Activated T-cell treated with anti-CD3 and anti-CD28 coated beads, Interleukin-2, amount 50 U/mL, for 24 hours (primary cell): Measurements from ENCODE around the gene GAN.

ENCODE experiments used
- DNase-seq: peaks from one replicate; pipeline ENCODE4 v3.0.0-alpha.2; 2020
- H3K27ac Mint-ChIP-seq: 2 replicates; pipeline ENCODE4 v1.8.0; 2020; ENCODE audit warnings: mild to moderate bottlenecking, mixed read lengths
- H3K27me3 Mint-ChIP-seq: 2 replicates; pipeline ENCODE4 v1.8.0; 2020; ENCODE audit warnings: mixed read lengths
- H3K36me3 Mint-ChIP-seq: 2 replicates; pipeline ENCODE4 v1.8.0; 2020; ENCODE audit warnings: low read depth, mixed read lengths
- H3K4me1 Mint-ChIP-seq: 2 replicates; pipeline ENCODE4 v1.8.0; 2020; ENCODE audit warnings: low read depth, mixed read lengths
- H3K4me3 Mint-ChIP-seq: 2 replicates; pipeline ENCODE4 v1.8.0; 2020; ENCODE audit warnings: mild to moderate bottlenecking, moderate library complexity, mixed read lengths
- H3K9me3 Mint-ChIP-seq: 2 replicates; pipeline ENCODE4 v1.8.0; 2020; ENCODE audit warnings: mixed read lengths

GAN gene

DNA sequence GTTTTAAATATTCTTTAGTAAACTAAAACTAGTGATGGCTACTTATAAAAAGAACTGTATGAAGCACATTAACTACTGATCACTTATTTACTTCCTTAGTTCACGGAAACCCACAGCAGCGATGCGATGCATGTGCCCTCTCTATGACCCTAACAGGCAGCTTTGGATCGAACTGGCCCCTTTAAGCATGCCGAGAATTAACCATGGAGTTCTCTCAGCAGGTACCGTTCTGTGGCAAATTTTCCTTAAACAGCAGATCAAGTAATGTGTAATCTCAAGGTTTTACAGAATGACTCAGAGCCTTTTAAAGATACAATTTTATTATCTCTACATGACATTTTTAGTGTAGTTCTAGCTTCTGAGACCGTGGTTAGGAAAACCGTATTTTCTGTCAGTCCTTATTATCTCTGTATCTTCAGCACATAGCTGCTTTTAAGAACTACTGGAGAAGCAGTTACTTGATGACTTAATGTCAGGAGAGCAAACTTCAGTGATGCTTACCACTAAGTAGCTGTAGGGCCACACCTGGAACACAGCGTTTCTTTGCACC is 43.0 kb downstream of the GAN start:
- H3K27me3 Mint-ChIP-seq = no peaks in the 10 kb centered on the region
- H3K36me3 Mint-ChIP-seq = peaks cover 63% of the 10 kb centered on the region
- DNase-seq = no peak
- H3K9me3 Mint-ChIP-seq = no peaks in the 10 kb centered on the region
- H3K4me1 Mint-ChIP-seq = peaks cover 8% of the 10 kb centered on the region
- no peak overlapping the region for H3K4me3 Mint-ChIP-seq
- H3K27ac Mint-ChIP-seq = no peak overlapping the region

GRCh38 chr16:81358860-81359259 is 44.1 kb downstream of the GAN start:
- peaks cover 67% of the 10 kb centered on the region for H3K36me3 Mint-ChIP-seq
- H3K27me3 Mint-ChIP-seq = no peaks in the 10 kb centered on the region

GRCh38 chr16:81360135-81360534 is 45.4 kb downstream of the GAN start:
- H3K4me1 Mint-ChIP-seq = no peaks in the 10 kb centered on the region
- H3K9me3 Mint-ChIP-seq = no peaks in the 10 kb centered on the region
- no peak for DNase-seq
- peaks cover 66% of the 10 kb centered on the region for H3K36me3 Mint-ChIP-seq
- no peaks in the 10 kb centered on the region for H3K27me3 Mint-ChIP-seq
- no peak overlapping the region for H3K4me3 Mint-ChIP-seq
- H3K27ac Mint-ChIP-seq = no peak overlapping the region

More at GRCh38 chr16:81358860-81359259, 44.1 kb downstream of the GAN start:
- no peak overlapping the region for H3K27ac Mint-ChIP-seq
- no peak for DNase-seq
- H3K4me1 Mint-ChIP-seq = peaks cover 1% of the 10 kb centered on the region
- no peak overlapping the region for H3K4me3 Mint-ChIP-seq
- no peaks in the 10 kb centered on the region for H3K9me3 Mint-ChIP-seq

DNA sequence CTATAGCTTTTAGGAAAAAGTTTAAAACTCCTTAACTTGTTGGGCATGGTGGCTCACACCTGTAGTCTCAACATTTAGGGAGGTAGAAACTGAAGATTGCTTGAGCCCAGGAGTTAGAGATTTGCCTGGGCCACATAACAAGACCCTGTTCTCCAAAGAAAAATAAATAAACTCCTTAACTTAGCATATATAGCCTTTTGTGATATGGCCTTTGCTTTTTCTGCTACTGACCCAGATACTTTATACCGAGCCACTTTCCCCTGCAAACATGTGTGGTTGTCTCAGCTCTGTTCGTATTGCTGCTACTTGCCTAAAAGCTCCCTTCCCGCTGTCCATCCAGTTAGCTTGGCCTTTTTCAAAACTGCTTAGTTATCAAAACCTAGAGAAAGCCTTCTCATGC is 51.0 kb downstream of the GAN start:
- H3K4me1 Mint-ChIP-seq = no peaks in the 10 kb centered on the region
- no peaks in the 10 kb centered on the region for H3K27me3 Mint-ChIP-seq
- H3K9me3 Mint-ChIP-seq = no peaks in the 10 kb centered on the region
- DNase-seq = no peak
- H3K27ac Mint-ChIP-seq = no peak overlapping the region
- H3K36me3 Mint-ChIP-seq = peaks cover 80% of the 10 kb centered on the region
- H3K4me3 Mint-ChIP-seq = no peak overlapping the region

DNA sequence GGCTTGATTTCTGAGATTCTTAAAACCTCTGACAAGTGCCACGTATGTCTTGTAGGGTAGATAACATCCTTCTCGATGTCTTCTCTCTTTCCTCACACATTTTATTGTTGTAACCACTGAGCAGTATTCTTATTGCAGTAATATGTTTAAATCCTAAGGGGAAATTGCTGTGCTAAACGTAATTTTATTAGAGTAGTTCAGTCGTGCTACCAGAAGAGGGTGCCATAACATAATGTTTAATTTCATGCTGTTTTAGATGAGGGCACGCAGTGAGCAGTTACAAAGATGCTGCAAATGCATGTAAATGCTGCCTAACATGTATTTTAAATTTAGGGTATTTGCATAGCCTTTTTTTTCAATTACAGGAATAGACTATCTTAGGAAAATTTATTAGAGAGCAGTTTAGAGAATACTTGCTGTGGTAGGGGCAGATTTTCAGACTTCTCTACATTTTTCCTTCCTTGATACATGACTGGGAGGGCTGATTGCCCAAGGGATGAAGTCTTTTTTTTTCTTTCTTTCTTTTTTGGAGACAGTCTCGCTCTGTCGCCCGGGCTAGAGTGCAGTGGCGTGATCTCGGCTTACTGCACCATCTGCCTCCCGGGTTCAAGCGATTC is 51.7 kb downstream of the GAN start:
- Mint-ChIP-seq H3K27ac (no peak overlapping the region), H3K4me3 (no peak overlapping the region), H3K36me3 (peaks cover 85% of the 10 kb centered on the region), H3K9me3 (no peaks in the 10 kb centered on the region), H3K4me1 (no peaks in the 10 kb centered on the region), H3K27me3 (no peaks in the 10 kb centered on the region)
- no peak for DNase-seq

DNA sequence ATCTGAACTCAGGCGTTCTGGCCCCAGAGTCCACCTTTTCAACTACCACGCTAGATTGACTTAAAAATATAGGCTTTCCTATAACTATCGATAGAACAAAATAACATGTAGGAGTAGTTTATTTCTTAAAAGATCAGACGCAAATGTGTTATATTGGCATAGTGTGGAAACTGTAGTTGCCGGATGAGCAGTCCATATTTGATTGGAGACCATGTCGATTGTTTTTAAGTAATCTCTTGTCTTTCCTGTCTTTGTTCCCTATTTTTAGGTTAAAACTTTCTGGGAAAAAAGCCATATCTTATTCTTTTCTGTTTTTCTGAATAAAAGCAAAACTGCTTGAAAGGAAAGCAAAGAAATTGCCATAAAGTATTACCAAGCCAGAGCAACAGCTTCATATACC is 53.1 kb downstream of the GAN start:
- Mint-ChIP-seq H3K27me3 (no peaks in the 10 kb centered on the region), H3K27ac (no peak overlapping the region)

DNA sequence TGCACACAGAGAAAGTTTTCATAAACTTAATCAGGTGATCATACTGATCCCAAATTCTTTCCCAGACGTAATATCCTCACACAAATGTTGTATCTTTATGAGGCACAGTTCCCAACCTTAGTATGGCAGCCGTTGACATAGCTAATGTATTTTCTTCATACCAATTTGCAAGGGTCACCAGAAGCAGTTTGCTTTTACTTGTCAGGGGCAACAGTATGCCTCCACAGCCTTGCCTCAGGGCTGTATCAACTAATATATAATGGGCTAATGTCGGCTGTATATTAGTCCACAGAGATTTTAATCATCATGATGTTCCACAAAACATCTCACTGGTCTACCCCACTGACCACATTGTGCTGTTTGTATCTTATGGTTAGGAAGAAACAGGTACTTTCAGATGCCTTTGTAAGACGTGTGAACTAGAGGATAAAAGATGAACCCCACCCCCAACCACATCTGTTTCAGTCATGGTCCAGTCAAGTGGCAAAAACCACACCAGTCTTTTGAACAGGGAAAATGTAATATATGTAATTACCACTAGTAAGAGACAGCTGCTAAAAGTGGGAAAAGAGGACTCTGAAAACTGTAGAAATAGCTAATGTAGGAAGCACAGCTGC is 55.2 kb downstream of the GAN start:
- H3K4me1 Mint-ChIP-seq = no peaks in the 10 kb centered on the region
- H3K9me3 Mint-ChIP-seq = no peaks in the 10 kb centered on the region
- no peak for DNase-seq
- H3K36me3 Mint-ChIP-seq = peaks cover 77% of the 10 kb centered on the region
- no peak overlapping the region for H3K4me3 Mint-ChIP-seq
- no peak overlapping the region for H3K27ac Mint-ChIP-seq
- no peaks in the 10 kb centered on the region for H3K27me3 Mint-ChIP-seq

More for the DNA sequence above, 53.1 kb downstream of the GAN start:
- Mint-ChIP-seq H3K4me1 (no peaks in the 10 kb centered on the region), H3K36me3 (peaks cover 83% of the 10 kb centered on the region), H3K9me3 (no peaks in the 10 kb centered on the region), H3K4me3 (no peak overlapping the region)
- no peak for DNase-seq

DNA sequence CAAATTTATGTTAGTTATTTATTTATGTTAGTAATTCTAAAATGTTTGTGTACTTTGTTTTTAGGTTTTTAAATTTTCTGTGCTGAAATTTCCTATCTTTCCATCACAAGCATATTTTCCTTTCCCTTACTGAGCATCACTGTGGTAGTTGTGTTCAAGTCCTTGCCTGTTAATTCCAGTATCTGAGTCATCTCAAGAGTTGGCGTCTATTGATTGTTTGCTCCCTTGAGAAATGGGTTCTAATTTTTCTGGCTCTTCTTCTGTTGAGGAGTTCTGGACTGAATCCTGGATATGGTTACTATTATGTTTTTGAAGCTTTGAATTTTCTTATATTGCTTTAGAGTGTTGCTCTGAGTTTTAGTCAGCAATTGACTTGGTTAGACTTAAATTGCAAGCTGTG is 56.3 kb downstream of the GAN start:
- Mint-ChIP-seq H3K36me3 (peaks cover 67% of the 10 kb centered on the region), H3K4me1 (no peaks in the 10 kb centered on the region), H3K4me3 (no peak overlapping the region), H3K9me3 (no peaks in the 10 kb centered on the region), H3K27ac (no peak overlapping the region), H3K27me3 (no peaks in the 10 kb centered on the region)
- DNase-seq = no peak

DNA sequence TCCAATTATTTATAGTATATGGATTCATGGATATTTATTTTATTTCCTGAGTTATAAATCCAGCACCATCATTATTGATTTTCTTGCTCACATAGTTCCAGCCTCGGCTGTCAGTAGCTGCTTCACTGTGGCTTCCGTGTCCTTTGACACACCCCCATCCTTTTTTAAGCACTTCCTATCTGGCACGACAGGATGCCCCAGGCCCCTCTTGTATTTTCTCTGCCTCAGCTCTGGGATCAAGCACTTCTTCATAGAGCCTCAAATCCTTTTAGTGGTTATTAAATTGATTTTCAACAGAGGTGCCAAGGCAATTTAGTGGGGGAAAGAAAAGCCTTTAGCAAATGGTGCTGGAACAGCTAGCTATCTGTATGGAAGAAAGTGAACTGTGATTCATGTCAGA is 59.8 kb downstream of the GAN start:
- Mint-ChIP-seq H3K4me3 (no peak overlapping the region), H3K27me3 (no peaks in the 10 kb centered on the region), H3K27ac (no peak overlapping the region), H3K36me3 (peaks cover 72% of the 10 kb centered on the region), H3K9me3 (no peaks in the 10 kb centered on the region), H3K4me1 (peaks cover 5% of the 10 kb centered on the region)
- no peak for DNase-seq

DNA sequence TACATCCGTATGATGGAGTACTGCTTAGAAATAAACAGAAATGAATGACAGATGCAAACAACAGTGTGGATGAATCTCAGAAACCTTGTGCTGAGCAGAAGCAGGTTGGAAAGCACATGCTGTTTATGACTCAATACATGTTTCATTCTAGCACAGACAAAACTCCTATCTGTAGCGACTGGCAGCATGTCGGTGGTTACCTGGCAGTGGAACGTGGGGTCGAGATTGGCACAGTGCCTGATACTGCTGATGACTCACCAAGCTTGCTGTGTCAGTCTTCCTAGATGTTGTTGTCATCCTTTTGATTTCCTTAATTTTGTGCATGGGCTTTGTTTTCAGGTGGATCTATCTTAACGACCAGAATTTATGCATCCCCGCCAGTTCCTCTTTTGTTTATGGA is 62.1 kb downstream of the GAN start:
- no peak for DNase-seq
- Mint-ChIP-seq H3K36me3 (peaks cover 62% of the 10 kb centered on the region), H3K4me1 (peaks cover 5% of the 10 kb centered on the region), H3K27ac (no peak overlapping the region), H3K4me3 (no peak overlapping the region), H3K27me3 (no peaks in the 10 kb centered on the region), H3K9me3 (no peaks in the 10 kb centered on the region)

- no peak overlapping the region for H3K27ac Mint-ChIP-seq
These were observed 63.3 kb downstream of the GAN start for GRCh38 chr16:81378049-81378448.

DNA sequence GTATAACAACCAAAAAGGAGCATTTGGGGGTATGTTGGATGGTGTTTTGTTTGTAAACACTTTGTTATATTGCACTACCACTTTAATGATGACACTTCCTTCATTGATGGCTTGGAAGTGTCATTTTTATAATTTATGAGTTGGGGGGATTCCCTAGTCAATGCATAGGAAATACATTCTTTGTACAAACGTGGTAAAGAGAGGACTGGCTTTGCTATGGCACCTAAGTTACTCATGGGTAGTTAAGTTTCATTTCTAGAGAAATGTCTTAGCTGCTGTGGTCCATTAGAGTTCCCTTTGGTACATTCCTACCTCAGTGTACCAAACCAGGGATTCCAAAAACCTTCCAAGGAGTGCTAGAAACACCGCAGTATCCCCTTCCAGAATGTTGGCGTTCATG is 66.2 kb downstream of the GAN start:
- H3K27ac Mint-ChIP-seq = no peak overlapping the region
- H3K9me3 Mint-ChIP-seq = no peaks in the 10 kb centered on the region
- no peak overlapping the region for H3K4me3 Mint-ChIP-seq
- no peak for DNase-seq
- no peaks in the 10 kb centered on the region for H3K27me3 Mint-ChIP-seq
- peaks cover 5% of the 10 kb centered on the region for H3K4me1 Mint-ChIP-seq
- peaks cover 42% of the 10 kb centered on the region for H3K36me3 Mint-ChIP-seq

More at GRCh38 chr16:81378049-81378448, 63.3 kb downstream of the GAN start:
- Mint-ChIP-seq H3K36me3 (peaks cover 50% of the 10 kb centered on the region), H3K4me3 (no peak overlapping the region), H3K4me1 (peaks cover 5% of the 10 kb centered on the region), H3K27me3 (no peaks in the 10 kb centered on the region), H3K9me3 (no peaks in the 10 kb centered on the region)
- no peak for DNase-seq

DNA sequence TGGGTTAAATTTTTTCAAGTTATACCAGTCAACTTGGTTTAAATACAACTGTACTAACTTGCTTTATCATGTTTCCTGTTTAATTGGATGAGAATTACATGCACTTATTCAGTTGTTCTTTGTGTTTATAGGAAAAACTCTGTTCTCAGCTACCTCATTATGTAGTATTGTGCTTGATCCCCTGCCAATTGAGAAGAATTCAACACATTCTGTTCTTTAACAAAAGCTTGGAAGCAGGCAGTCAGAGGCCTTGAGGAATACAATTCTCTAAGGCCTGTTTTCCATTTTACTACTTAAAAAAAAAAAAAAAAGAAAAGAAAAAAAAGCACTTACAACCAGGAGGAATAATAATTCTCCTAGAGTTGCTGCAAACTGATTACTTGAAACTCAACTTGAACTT is 69.2 kb downstream of the GAN start:
- H3K27ac Mint-ChIP-seq = no peak overlapping the region
- peaks cover 35% of the 10 kb centered on the region for H3K36me3 Mint-ChIP-seq
- no peaks in the 10 kb centered on the region for H3K27me3 Mint-ChIP-seq
- DNase-seq = no peak
- H3K9me3 Mint-ChIP-seq = no peaks in the 10 kb centered on the region
- no peak overlapping the region for H3K4me3 Mint-ChIP-seq
- no peaks in the 10 kb centered on the region for H3K4me1 Mint-ChIP-seq

DNA sequence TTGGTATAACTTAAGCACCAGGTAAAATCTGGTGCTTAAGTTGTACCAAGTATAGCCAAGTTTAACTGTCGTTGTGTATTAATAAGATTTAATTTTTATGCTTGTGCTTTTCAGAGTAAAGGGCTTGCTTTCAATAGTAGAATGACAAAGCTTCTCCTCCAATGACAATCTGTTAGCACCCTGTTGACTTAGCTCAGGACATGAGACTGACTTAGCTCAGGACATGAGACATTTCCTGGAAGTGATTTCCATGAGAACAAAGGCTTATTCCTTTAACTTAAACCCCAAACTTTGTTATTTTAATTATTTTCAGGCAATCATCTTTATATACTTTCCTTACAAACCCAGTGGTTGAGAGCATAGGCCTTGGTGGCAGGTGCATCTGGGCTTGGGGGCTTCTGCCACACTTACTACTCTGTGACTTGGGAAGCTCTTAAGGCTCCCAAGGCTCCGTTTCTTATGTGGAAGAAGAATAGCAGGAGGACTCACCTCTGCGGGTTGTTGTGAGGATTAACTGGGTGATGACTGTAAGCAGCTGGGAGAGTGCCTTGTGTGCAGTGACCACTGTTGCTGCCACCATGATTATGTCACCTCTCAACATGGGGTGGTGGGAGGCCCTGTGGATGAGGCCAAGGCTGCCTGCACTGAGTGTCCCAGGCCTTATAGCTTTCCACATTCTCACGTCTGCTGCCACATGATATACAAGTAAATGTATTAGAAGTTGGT is 70.4 kb downstream of the GAN start:
- Mint-ChIP-seq H3K4me1 (no peaks in the 10 kb centered on the region), H3K27ac (no peak overlapping the region), H3K36me3 (peaks cover 35% of the 10 kb centered on the region), H3K27me3 (no peaks in the 10 kb centered on the region), H3K4me3 (no peak overlapping the region), H3K9me3 (no peaks in the 10 kb centered on the region)
- DNase-seq = no peak

DNA sequence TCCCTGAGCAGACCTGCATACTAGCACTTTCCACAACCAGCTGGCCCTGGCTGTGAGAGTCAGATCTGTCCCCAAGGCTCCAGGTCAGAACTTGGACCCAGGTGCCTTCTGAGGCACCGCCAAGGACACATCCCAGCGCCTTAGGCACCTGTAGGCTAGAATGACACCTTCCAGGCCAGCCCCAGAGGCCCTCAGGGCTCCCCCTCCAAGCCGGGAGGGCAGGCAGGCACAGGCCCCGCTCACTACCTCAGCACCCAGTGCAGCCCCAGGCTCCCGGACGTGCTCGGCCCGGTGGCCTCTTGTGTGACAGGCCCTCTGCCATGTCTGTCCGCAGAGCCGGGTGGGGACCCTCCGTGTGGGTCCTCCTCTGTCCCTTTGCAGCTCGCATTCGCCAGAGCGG is 73.6 kb downstream of the GAN start:
- Mint-ChIP-seq H3K27ac (no peak overlapping the region), H3K9me3 (no peaks in the 10 kb centered on the region), H3K4me1 (no peaks in the 10 kb centered on the region), H3K27me3 (no peaks in the 10 kb centered on the region), H3K4me3 (no peak overlapping the region), H3K36me3 (peaks cover 39% of the 10 kb centered on the region)
- no peak for DNase-seq
